GM18517 (cell line): ENCODE results near the gene TPGS1.

Experiments
- ATAC-seq: cut with Tn5 transposase; IDR thresholded peaks from one replicate; pipeline ENCODE4 v1.9.1; 2021; ENCODE audit warnings: mild to moderate bottlenecking, moderate library complexity; ENCODE audit not compliant: unreplicated experiment

The TPGS1 gene

GRCh38 chr19:536031-536880, 29.0 kb downstream of the TPGS1 start:
- no peak for ATAC-seq

- no peak for ATAC-seq
Measured at GRCh38 chr19:536881-537404, 29.6 kb downstream of the TPGS1 start.

GRCh38 chr19:538641-539428, 31.5 kb downstream of the TPGS1 start:
- ATAC-seq = no peak

GRCh38 chr19:539429-540030, 32.2 kb downstream of the TPGS1 start:
- no peak for ATAC-seq

- ATAC-seq = no peak
Measured at GRCh38 chr19:540867-541637, 33.8 kb downstream of the TPGS1 start.

GRCh38 chr19:541699-542098, 34.4 kb downstream of the TPGS1 start:
- ATAC-seq = no peak

GRCh38 chr19:542173-542866, 35.0 kb downstream of the TPGS1 start:
- ATAC-seq = no peak

GRCh38 chr19:543910-544608, 36.8 kb downstream of the TPGS1 start, which contains the start of gene GZMM:
TSS of gene GZMM (plus strand) at chr19:544053. CDS start at chr19:544072, 19 bp downstream.
- no peak for ATAC-seq

GRCh38 chr19:547117-547516, 39.8 kb downstream of the TPGS1 start:
- ATAC-seq = no peak

- ATAC-seq = no peak
Measured at GRCh38 chr19:547836-548720, 40.8 kb downstream of the TPGS1 start.

- no peak for ATAC-seq
Measured at GRCh38 chr19:548886-549830, 41.9 kb downstream of the TPGS1 start.

- ATAC-seq = no peak
Measured at GRCh38 chr19:554817-555216, 47.5 kb downstream of the TPGS1 start.

- ATAC-seq = no peak
Measured at GRCh38 chr19:555474-555808, 48.1 kb downstream of the TPGS1 start.

- ATAC-seq = no peak
Measured at GRCh38 chr19:556611-557382, 49.5 kb downstream of the TPGS1 start.

GRCh38 chr19:558770-559439, 51.6 kb downstream of the TPGS1 start:
- ATAC-seq = no peak

- ATAC-seq = no peak
Measured at GRCh38 chr19:560121-560520, 52.8 kb downstream of the TPGS1 start.
